ENCODE measurements around the gene CPT1C. TPM values are rescaled to one million over a fixed set of nuclear protein-coding genes. Genes with fewer than 3 reads are reported as not detected.
"Not testable (repeated sequence)": the region's sequence is repeated elsewhere in the genome, so short reads cannot be mapped to it uniquely, and the experiment has no call there.

The CPT1C gene
- total RNA-seq, 2 experiments from 2014 or later, result 2.1 to 4.1 TPM

- POLR2A ChIA-PET, result no interaction called here
- Mint-ChIP-seq H3K27ac (no peak overlapping the region), H3K27me3 (peaks cover 6% of the 10 kb centered on the region), H3K9me3 (no peaks in the 10 kb centered on the region), H3K4me3 (no peak overlapping the region), H3K36me3 (no peaks in the 10 kb centered on the region), H3K4me1 (no peaks in the 10 kb centered on the region)
- DNase-seq, result no peak
- no peak for ATAC-seq (ENCODE audit: low read depth)
Observed at GRCh38 chr19:49710372-49710951, 19.5 kb downstream of the CPT1C start.

DNA sequence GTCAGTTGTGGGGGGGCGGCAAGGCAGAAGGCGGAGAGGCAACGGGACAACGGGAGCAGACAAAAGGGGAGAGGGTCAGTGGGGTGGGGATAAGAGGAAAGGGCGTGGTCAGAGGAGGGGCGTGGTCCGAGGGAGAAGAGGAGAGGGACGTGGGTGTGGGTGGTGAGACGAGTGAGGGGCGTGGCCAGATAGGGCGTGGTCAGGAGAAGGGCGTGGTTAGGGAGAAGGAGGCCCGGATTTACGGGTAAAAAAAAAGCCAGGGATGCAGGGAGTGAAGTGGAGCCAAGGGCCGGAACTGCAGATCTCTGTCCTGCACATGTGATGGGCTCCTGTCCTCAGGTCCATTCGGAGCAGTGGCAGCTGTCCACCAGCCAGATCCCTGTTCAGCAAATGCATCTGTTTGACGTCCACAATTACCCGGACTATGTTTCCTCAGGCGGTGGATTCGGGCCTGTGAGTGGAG is 21.5 kb downstream of the CPT1C start:
- POLR2A ChIA-PET, result no interaction called here
- Mint-ChIP-seq H3K9me3 (no peaks in the 10 kb centered on the region), H3K4me3 (no peak overlapping the region)

GRCh38 chr19:49713236-49713845 is 22.4 kb downstream of the CPT1C start:
- Mint-ChIP-seq H3K27ac (no peak overlapping the region), H3K27me3 (peaks cover 6% of the 10 kb centered on the region), H3K4me3 (no peak overlapping the region), H3K4me1 (peaks cover 6% of the 10 kb centered on the region), H3K36me3 (no peaks in the 10 kb centered on the region), H3K9me3 (no peaks in the 10 kb centered on the region)
- ATAC-seq (ENCODE audit: low read depth) (no peak), DNase-seq (no peak)
- POLR2A ChIA-PET, result no interaction called here

More for the DNA sequence above, 21.5 kb downstream of the CPT1C start:
- no peak for DNase-seq
- Mint-ChIP-seq H3K27me3 (peaks cover 6% of the 10 kb centered on the region), H3K27ac (no peak overlapping the region), H3K36me3 (no peaks in the 10 kb centered on the region), H3K4me1 (peaks cover 4% of the 10 kb centered on the region)
- ATAC-seq (ENCODE audit: low read depth), result no peak

- no peak overlapping the region for H3K4me3 Mint-ChIP-seq
- H3K9me3 Mint-ChIP-seq, result no peaks in the 10 kb centered on the region
- ATAC-seq (ENCODE audit: low read depth) (no peak), DNase-seq (no peak)
- H3K27ac Mint-ChIP-seq, result no peak overlapping the region
- peaks cover 8% of the 10 kb centered on the region for H3K4me1 Mint-ChIP-seq
- POLR2A ChIA-PET, result interaction anchor here (1.3 kb wide), 1 partner anchor 103 kb away, joined by 4 read pairs; the partner anchor contains the start of gene MED25
- no peaks in the 10 kb centered on the region for H3K36me3 Mint-ChIP-seq
- H3K27me3 Mint-ChIP-seq, result peaks cover 2% of the 10 kb centered on the region
Observed at GRCh38 chr19:49716154-49716553, 25.2 kb downstream of the CPT1C start.

DNA sequence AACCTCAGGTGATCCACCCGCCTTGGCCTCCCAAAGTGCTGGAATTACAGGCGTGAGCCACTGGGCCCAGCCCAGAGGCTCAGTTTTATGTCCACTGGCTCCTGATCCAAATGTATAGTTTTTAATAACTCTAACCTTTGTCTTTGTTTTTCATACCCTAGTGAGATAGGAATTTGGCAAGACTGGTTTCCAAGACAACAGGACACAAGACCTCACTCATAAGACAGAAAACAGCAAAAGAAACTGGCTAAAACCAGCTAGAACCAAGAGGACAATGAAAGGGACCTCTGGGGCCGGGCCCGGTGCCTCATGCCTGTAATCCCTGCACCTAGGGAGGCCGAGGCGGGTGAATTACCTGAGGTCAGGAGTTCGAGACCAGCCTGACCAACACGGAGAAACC is 27.6 kb downstream of the CPT1C start:
- peak overlapping the region; percentile 54 for H3K27ac Mint-ChIP-seq
- DNase-seq, result no peak
- H3K36me3 Mint-ChIP-seq, result no peaks in the 10 kb centered on the region
- peak overlapping the region; percentile 35 for H3K4me3 Mint-ChIP-seq
- no peaks in the 10 kb centered on the region for H3K9me3 Mint-ChIP-seq
- no peak for ATAC-seq (ENCODE audit: low read depth)
- no peaks in the 10 kb centered on the region for H3K27me3 Mint-ChIP-seq
- peaks cover 8% of the 10 kb centered on the region for H3K4me1 Mint-ChIP-seq
- POLR2A ChIA-PET, result interaction anchor here (1.6 to 2.2 kb wide), 2 partner anchors 42 to 129 kb away, joined by 4 to 5 read pairs; partner anchors contain the start of gene PRMT1

GRCh38 chr19:49718991-49719390 is 28.1 kb downstream of the CPT1C start:
- Mint-ChIP-seq H3K4me3 (no peak overlapping the region), H3K27me3 (no peaks in the 10 kb centered on the region), H3K36me3 (no peaks in the 10 kb centered on the region), H3K9me3 (no peaks in the 10 kb centered on the region), H3K27ac (peak overlapping the region; percentile 24), H3K4me1 (peaks cover 8% of the 10 kb centered on the region)
- POLR2A ChIA-PET, result interaction anchor here (2.2 kb wide), 1 partner anchor 129 kb away, joined by 5 read pairs; no protein-coding TSS in a partner anchor
- DNase-seq (no peak), ATAC-seq (ENCODE audit: low read depth) (no peak)

DNA sequence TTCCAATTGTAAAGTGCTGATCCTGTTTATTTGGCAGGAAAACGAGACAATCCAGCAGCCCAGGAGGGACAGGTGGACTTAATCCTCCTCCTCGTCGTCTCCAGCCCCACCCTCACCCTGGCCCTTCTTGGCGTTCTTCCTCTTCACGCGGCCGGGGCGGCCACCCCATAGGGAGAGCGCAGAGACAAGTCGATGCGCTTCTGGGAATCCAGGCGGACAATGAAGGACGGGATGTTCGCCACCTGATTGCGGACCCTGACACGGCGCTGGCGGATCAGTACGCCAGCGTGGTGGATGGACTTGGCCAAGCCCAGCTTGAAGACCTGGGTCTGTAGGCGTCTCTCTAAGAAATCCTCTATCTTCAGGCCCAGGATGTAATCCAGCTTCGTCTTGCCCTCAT is 28.5 kb downstream of the CPT1C start:
- not testable (repeated sequence) for H3K4me3 Mint-ChIP-seq; H3K27ac Mint-ChIP-seq; H3K27me3 Mint-ChIP-seq; H3K36me3 Mint-ChIP-seq; H3K9me3 Mint-ChIP-seq; ATAC-seq (ENCODE audit: low read depth); H3K4me1 Mint-ChIP-seq; DNase-seq
- POLR2A ChIA-PET, result interaction anchor here (0.7 kb wide), 1 partner anchor 132 kb away, joined by 4 read pairs; the partner anchor contains the start of gene PTOV1

DNA sequence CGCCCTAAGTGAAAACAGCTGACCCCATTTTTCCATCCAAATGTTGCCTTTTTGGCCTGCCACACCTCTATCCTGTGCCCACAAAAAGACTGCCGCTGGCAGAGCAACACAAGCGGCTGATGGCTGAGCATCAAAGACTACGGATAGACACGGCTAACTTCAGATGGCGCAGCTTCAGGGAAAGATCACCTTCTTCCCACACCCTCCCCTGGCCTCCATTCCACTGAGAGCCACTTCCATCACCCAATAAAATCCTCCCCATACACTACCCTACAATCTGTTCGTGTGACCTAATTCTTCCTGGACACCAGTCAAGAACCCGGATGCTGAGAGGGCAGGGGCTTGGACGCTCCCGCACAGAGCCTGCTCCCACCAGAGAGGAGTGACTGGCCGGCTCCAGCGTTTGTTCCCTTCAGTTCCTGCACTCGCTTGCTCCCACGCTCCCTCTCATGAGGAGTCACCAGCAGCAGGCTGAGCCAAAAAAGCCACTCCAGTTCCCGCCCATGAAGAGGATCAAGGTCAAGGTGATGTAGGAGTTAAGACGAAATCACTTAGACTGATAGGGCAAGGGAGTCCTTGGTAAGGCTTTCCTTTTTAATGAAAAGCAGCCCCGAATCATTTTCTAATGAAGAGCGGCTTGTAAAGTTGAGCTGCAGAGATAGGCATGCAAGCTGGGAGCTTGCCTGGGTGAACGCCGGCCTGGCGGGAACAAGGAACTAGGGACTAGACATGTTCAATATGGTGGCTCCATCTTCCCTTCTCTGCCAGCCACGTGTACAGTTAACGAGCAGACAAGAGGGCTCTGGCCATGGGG is 36.5 kb downstream of the CPT1C start:
- H3K9me3 Mint-ChIP-seq, result no peaks in the 10 kb centered on the region
- no peaks in the 10 kb centered on the region for H3K27me3 Mint-ChIP-seq
- H3K27ac Mint-ChIP-seq, result no peak overlapping the region
- no peak overlapping the region for H3K4me3 Mint-ChIP-seq
- POLR2A ChIA-PET, result no interaction called here
- H3K36me3 Mint-ChIP-seq, result no peaks in the 10 kb centered on the region
- DNase-seq (no peak), ATAC-seq (ENCODE audit: low read depth) (no peak)
- peaks cover 3% of the 10 kb centered on the region for H3K4me1 Mint-ChIP-seq

DNA sequence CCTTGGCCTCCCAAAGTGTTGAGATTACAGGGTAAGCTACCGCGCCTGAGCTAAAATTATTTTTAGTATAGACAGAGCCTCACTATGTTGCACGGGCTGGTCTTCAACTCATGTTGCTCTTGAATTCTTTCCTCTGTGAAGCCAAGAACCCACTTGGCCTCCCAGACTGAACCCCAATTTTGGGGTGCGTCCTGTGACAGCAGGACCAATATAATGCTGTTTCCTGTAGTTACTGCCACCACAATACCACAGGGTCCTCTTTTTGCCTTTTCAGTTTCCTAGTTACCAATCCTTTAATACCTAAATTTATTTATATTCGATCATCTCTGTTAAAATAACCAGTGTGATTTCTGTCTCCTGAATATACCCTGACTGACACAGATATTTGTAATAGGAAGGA is 39.2 kb downstream of the CPT1C start:
- DNase-seq, result no peak
- POLR2A ChIA-PET, result interaction anchor here (0.6 kb wide), 1 partner anchor 39 kb away, joined by 3 read pairs; the partner anchor contains the start of gene CPT1C
- Mint-ChIP-seq H3K36me3 (no peaks in the 10 kb centered on the region), H3K27me3 (no peaks in the 10 kb centered on the region), H3K4me1 (peaks cover 3% of the 10 kb centered on the region), H3K27ac (no peak overlapping the region), H3K9me3 (no peaks in the 10 kb centered on the region), H3K4me3 (no peak overlapping the region)
- no peak for ATAC-seq (ENCODE audit: low read depth)

- ATAC-seq (ENCODE audit: low read depth), result no peak
- no peak for DNase-seq
- H3K36me3 Mint-ChIP-seq, result peaks cover 2% of the 10 kb centered on the region
- H3K27me3 Mint-ChIP-seq, result no peaks in the 10 kb centered on the region
- POLR2A ChIA-PET, result no interaction called here
- H3K9me3 Mint-ChIP-seq, result no peaks in the 10 kb centered on the region
- H3K4me1 Mint-ChIP-seq, result peaks cover 5% of the 10 kb centered on the region
- H3K4me3 Mint-ChIP-seq, result no peak overlapping the region
- H3K27ac Mint-ChIP-seq, result no peak overlapping the region
Observed at GRCh38 chr19:49738268-49738667, 47.4 kb downstream of the CPT1C start.

DNA sequence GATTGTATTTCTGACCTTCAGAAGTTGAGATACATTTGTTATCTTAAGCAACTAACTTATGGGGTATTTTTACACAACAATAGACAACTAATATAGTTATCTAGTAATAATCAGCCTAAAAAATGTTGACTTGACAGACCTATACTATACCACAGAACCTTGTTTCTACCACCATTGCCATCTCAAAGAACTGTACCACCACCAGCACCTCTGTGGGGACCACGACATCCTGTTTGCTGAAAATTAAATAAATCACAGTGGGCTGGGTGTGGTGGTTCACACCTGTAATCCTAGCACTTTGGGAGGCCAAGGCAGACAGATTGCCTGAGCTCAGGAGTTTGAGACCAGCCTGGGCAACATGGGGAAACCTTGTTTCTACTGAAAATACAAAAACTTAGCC is 48.2 kb downstream of the CPT1C start:
- Mint-ChIP-seq H3K36me3 (peaks cover 2% of the 10 kb centered on the region), H3K9me3 (no peaks in the 10 kb centered on the region), H3K4me3 (no peak overlapping the region), H3K27ac (no peak overlapping the region), H3K27me3 (no peaks in the 10 kb centered on the region), H3K4me1 (peaks cover 5% of the 10 kb centered on the region)
- no peak for ATAC-seq (ENCODE audit: low read depth)
- no peak for DNase-seq
- POLR2A ChIA-PET, result no interaction called here

DNA sequence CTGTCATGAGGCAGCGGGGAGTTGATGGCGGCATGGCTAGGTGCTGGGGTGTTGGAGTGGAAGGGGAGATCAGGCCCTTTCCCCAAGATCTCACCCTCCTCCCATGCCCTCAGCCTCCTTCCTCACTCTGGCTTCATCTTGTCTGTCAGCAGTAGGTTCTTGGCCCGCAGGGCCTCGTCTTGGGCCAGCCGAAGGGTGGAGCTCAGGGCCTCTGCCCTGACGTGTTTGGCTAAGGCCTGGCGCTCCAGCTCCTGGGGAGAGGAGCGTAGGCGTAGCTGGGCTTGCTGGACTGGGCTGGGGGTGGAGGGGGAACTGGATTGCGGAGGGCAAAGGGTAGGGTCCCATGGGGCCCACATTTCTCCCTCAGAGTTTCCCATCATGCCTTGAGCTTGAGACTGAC is 49.0 kb downstream of the CPT1C start:
- POLR2A ChIA-PET, result no interaction called here
- H3K27me3 Mint-ChIP-seq, result no peaks in the 10 kb centered on the region
- no peak overlapping the region for H3K4me3 Mint-ChIP-seq
- H3K27ac Mint-ChIP-seq, result no peak overlapping the region
- no peak for ATAC-seq (ENCODE audit: low read depth)
- no peak for DNase-seq
- H3K36me3 Mint-ChIP-seq, result peaks cover 2% of the 10 kb centered on the region
- H3K9me3 Mint-ChIP-seq, result no peaks in the 10 kb centered on the region
- H3K4me1 Mint-ChIP-seq, result peaks cover 5% of the 10 kb centered on the region

DNA sequence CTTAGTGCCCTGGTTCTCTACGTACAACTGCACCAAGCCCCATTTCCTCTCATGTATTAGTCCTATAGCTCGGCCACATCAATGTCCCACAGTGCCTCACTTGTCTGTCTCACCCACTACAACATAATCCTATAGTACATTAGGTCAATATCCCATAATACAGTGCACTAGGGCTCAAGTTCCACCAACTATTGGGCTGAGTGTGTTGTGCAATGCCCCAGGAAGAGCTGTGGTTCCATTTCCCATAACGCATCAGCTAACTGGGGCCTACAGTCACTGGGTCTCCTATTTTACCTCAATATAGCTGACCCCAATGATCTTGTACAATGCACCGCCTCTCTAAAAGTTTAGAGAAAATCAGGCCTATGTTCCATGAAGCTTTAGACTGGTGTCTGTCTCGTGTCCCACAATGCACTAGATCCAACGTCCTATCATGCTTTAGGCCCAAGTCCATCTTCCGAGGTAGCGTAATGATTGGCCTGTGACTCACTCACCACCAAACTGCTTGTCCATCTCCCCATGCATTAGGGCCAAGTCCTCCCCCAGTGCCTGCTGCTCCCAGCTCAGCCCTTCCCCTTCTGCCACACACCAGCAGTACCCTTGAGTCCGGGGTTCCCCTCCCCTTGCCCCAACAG is 50.4 kb downstream of the CPT1C start:
- Mint-ChIP-seq H3K4me1 (peaks cover 5% of the 10 kb centered on the region), H3K9me3 (no peaks in the 10 kb centered on the region), H3K4me3 (no peak overlapping the region), H3K27me3 (no peaks in the 10 kb centered on the region), H3K36me3 (peaks cover 2% of the 10 kb centered on the region), H3K27ac (no peak overlapping the region)
- POLR2A ChIA-PET, result interaction anchor here (0.7 kb wide), 1 partner anchor 135 kb away, joined by 3 read pairs; no protein-coding TSS in a partner anchor
- no peak for DNase-seq
- ATAC-seq (ENCODE audit: low read depth), result no peak

All from activated naive CD8-positive, alpha-beta T cell treated with anti-CD3 and anti-CD28 coated beads, Interleukin-2, amount 10 ng/mL, durations not matched to agents 7 days and 5 days (primary cell).